Esophagus muscularis mucosa (tissue), 3 donors: ENCODE data around the gene DUS1L.

Experiments used
- CTCF ChIP-seq, 3 experiments: fragments of 200-600 bp in 2 of 3; fragments of 450-650 bp in 1 of 3; sonication (generic) in 2 of 3; IDR thresholded peaks; one replicate each; pipeline ENCODE4 v1.5.1; 2017 to 2019; ENCODE audit warnings: antibody characterized with exemption in 3 of 3, mild to moderate bottlenecking in 2 of 3, moderate library complexity in 1 of 3
- POLR2A ChIP-seq: fragments of 450-650 bp; IDR thresholded peaks from one replicate; pipeline ENCODE4 v1.6.1; 2017; ENCODE audit warnings: antibody characterized with exemption, moderate library complexity, mild to moderate bottlenecking, low read depth
- POLR2AphosphoS5 ChIP-seq, 2 donors: sonication (generic); formaldehyde crosslinking; IDR thresholded peaks; one replicate each; pipeline ENCODE4 v1.6.1; 2017; ENCODE audit warnings: antibody characterized with exemption in 2 of 2

GRCh38 chr17:82062984-82063368, 2.6 kb downstream of the DUS1L start:
- TF ChIP-seq CTCF (IDR thresholded peaks at IDR 0.05) (no peak), POLR2AphosphoS5 (IDR thresholded peaks at IDR 0.05) (no peak), POLR2A (no peak)
